HG03280 (cell line): ENCODE data around the gene PITRM1.

Source experiments
- ATAC-seq: cut with Tn5 transposase; IDR thresholded peaks from one replicate; pipeline ENCODE4 v1.9.1; 2021; ENCODE audit warnings: mild to moderate bottlenecking, moderate library complexity; ENCODE audit not compliant: unreplicated experiment

The PITRM1 gene

DNA sequence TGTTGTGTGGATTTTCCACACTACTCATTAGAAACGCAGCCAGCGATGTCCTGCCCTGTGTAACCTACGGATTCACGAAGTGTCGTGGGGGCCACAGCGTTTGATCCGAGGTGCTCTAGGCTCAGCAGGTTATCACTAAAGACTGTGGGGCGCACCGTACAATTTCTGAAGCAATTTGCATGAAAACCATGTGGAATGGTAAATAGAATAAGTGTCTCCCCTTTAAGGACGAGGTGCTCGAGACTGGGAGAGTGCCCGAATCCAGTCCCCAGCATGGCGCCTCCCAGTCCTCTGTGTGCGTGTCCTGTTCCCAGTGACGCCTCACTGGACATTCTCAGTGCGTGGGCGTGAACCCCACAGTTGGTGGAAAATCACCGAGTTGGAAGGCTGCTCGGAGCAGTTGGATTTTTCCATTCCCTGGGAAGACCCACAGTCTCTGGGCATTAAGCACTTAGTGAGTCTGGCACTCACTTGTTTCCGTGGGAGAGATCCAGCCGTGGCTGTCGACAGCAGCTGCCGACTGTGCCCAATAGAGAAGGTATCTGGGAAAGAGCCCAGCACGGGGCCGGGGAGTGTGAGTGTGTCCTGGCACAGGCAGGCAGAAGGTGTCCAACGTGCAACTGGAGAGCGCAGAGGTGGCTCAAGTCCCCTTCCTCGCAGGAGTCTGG is 68.2 kb downstream of the PITRM1 start:
- ATAC-seq, result no peak

DNA sequence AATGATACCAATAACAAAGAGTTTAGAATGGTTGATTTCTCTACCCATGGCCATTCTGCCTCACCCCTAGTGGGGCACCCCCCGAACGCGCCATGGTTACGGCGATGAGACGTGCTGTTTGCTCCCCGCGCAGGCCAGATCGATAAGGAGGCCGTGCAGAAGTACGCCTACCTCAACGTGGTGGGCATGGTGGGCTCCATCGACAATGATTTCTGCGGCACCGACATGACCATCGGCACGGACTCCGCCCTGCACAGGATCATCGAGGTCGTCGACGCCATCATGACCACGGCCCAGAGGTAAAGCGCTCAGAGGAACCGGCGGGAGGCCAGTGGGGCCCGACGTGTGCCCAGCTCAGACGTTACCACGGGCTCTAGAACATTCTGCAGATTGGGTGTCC is 68.9 kb downstream of the PITRM1 start:
- ATAC-seq, result no peak

GRCh38 chr10:3102720-3103427 is 69.7 kb downstream of the PITRM1 start:
- ATAC-seq, result no peak

GRCh38 chr10:3100856-3101640 is 71.5 kb downstream of the PITRM1 start:
- ATAC-seq, result no peak

GRCh38 chr10:3100093-3100792 is 72.3 kb downstream of the PITRM1 start:
- no peak for ATAC-seq

DNA sequence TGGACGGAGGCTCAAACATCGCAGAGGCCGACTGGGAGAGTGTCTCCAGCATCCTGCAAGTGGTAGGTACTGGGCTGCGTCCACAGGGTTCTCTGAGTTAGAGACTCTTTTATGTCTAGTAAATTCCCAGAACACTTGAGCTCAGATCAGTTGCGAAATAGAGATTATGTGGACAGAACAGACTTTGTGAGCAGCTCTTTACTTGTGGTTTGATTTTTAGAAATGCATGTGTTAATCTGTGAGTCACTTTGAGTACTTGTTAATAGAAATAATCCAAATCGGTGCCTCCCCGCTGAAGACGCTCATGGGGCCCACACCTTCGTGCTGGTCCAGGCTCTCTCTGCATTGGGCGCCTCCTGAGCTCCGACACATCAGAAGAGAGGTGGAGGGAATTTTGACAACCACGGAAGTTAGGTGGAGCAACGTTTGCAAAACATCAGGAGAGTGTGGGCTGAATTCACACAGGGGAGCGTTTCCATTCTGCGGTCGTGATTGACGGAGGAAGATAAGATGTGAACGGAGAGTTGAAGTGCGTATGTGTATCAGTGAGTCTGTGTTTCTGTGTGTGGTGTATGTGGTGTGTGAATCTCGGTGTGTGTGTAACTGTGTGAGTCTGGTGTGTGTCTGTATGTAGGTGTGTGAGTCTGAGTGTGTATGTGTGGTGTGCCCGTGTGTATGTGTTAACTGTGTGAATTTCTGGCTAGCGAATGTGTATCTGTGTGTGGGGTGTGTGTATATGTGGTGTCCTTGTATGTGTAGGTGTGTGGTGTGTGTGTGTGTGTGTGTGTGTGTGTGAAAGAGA is 73.1 kb downstream of the PITRM1 start:
- ATAC-seq, result no peak

- ATAC-seq, result no peak
Observed at GRCh38 chr10:3098689-3099088, 73.9 kb downstream of the PITRM1 start.

DNA sequence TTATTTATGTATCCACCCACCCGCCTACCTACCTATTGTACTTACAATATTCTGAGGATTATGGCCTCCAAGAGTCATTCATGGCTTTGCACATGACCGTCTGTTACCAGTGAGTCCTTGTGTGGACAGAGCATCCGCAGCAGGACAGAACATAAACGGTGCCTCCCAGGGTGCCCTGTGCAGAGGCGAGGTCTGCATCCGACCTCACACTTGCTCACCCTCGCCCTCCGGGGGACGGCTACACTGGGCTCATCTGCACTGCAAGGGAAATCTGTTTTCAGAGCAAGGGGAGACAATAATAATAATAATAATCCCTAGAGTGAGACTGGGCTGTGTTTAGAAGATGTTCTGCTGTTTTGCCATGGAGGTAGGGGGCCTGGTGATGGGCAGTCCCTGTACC is 75.4 kb downstream of the PITRM1 start:
- ATAC-seq, result no peak

GRCh38 chr10:3096149-3096548 is 76.4 kb downstream of the PITRM1 start:
- ATAC-seq, result no peak

DNA sequence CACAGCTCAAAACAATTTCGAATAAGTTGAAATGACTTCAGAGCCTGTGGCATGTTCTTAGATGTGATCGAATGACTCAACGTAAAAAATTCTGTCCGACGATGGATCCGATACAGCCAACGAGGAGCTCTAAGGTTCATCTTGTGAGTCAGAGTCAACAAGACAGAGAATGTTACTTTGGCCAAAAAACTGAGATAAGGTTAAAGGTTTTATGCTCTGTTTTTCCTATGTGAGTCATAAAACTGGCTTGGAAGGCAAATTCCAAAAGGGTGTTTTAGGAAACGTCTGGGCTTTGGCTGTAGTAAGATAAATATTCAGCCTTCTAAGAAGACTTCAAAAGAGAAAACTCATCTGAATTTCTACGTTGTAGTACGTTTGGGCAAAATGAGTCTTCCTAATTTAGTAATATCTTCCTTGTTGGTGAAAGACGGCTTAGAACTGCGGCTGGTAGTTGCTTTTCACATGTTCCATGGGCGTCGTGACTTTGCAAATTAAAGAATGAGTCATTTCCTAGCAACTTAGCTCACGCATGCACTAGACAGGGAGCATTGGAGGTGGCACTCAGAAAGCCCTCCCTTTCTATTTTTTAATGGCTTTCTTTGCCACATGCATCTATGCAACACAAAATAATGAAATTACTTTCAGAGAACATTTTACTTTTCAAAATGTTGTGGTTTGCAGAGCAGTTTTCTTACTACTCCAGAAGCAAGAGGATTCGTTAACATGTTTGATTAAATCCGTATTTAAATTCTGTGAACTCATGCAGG is 77.0 kb downstream of the PITRM1 start:
- ATAC-seq, result no peak

- ATAC-seq, result no peak
Observed at GRCh38 chr10:3094609-3095036, 78.0 kb downstream of the PITRM1 start.

DNA sequence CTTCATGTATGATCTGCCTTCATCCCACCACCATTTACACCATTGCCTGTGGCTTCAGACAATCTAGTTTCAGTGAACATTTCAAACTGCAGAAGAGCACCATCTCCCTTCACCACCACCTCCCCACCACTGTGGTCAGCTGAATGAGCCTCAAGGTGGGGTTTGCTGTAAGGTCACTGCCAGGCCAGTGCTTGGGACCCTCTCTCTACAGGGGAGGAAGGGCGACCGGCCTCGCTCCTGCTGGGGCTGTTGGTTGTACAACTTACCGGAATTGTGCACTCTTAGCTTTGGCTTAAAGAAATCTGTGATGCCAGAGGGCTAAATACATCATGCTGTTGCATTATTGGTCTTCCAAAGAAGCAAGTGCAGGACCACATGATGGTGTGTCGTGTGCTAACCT is 78.6 kb downstream of the PITRM1 start:
- ATAC-seq, result no peak

DNA sequence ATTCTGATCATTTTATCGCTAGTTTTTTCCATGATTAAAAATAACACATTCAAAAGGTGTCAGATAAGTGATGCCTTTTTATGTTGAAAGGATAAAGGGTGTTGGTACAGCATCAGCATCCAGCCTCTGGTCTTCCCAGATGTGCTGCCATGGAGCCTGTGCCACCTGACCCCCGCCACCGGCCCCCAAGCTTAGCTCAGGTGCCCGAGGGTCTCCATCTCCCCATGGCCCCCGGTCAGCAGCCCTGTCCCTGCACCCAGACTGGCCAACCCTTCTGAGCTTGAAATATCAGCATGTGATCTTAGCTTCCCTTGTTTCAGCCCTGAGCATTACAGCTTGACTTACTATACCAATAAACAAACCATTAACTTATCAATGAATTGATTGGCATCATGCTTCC is 80.7 kb downstream of the PITRM1 start:
- no peak for ATAC-seq

DNA sequence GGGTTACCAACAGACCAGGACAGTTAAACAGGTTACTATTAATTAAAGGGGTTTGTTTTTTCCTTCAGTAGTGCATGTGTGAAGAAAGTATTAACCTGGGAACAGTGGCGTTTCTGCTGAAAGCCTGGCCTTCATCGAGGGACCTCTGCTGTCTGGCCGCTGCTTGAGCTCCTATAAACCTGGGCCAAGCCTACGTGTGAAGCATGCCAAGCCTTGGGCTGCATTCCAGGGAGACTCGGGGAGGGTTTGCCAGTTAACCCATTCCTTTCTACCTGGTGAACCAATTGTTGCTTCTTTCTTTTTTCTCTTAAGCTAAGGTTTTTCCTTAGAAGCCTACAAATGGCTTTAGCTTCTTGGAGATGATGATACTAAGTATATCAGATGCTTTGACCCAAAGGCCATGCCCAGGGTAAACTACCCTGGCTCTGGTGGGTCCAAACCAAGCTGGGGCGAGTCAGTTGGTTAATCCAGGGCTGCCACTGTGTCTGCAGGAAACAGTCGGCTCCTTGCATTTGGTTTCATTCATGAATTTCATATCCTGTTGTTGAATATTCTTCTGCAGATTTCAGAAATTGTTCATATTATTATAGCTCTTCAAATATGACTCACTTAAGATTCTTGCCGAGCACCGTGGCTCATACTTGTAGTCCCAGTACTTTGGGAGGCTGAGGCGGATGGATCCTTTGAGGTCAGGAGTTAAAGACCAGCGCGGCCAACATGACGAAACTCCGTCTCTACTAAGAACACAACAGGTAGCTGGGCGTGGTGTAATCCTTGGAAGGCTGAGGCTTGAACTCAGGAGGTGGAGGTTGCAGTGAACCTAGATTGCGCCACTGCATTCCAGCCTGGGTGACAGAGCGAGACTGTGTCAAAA is 81.4 kb downstream of the PITRM1 start:
- ATAC-seq, result no peak

DNA sequence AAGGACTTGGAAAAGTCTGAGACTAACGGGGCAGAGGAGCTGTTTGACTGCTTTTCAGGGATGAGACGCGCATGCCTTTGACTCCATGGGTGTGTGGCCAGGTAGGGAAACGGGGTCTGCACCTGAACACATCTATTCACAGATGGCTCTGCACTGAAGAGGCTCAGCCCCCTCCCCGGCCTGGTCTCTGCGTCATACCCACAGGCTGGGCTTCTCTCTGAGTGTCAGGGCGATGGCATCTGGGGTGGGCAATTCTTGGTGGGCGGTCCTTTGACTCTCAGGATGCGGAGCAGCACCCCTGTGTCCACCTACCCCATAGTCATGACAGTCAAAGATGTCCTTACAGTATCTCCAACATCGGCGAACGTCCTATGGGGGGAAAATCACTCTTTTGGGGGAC is 82.2 kb downstream of the PITRM1 start:
- ATAC-seq, result no peak
